Activated CD8-positive, alpha-beta memory T cell treated with anti-CD3 and anti-CD28 coated beads, Interleukin-2, amount 50 U/mL, for 1 hour (primary cell): ENCODE measurements around the gene MAMSTR.
"Not testable (repeated sequence)": the region's sequence is repeated elsewhere in the genome, so short reads cannot be mapped to it uniquely, and the experiment has no call there.

Experiments
- DNase-seq: peaks from one replicate; pipeline ENCODE4 v3.0.0-alpha.2; 2020; ENCODE audit errors: extremely low read depth

The MAMSTR gene, protein sequence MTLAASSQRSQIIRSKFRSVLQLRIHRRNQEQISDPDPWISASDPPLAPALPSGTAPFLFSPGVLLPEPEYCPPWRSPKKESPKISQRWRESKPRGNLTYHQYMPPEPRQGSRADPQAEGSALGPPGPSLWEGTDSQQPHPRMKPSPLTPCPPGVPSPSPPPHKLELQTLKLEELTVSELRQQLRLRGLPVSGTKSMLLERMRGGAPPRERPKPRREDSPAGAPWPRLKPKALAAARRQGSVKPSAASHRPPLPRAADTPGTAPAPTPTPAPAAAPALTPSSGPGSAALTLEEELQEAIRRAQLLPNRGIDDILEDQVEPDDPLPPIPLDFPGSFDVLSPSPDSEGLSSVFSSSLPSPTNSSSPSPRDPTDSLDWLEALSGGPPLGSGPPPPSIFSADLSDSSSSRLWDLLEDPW

GRCh38 chr19:48719263-48720171, at the start of gene MAMSTR:
Gene MAMSTR, minus strand, starts transcription at chr19:48719725. Its CDS starts 694 bp downstream, at chr19:48719031.
- no peak for DNase-seq

DNA sequence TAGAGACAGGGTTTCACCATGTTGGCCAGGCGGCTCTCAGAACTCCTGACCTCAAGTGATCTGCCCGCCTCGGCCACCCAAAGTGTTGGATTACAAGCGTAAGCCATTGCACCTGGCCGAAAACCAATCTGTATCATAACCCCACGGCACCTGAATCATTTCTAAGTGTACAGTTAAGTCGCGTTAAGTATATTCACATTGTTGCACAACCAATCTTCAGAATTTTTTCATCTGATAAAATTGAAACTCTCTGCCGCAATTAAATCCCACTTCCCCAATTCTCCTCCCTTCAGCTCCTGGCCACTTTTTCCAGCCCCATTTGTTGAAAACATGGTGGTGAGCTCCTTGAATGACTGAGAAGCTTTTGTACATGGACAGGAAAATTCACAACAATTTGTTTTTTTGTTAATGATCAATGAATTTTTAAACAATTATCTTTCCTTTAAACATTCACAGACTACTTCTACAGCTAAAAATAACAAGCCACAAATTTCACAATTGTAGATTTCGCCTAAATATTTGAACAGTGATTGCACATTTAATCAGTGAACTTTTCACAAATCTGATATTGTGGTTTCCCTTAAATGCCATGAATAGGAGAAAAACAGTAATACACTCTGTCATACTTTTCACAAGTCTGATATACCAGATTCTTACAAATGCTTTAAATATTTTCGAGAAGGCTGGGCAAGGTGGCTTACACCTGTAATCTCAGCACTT, 49.6 kb upstream of the MAMSTR start:
- no peak for DNase-seq

DNA sequence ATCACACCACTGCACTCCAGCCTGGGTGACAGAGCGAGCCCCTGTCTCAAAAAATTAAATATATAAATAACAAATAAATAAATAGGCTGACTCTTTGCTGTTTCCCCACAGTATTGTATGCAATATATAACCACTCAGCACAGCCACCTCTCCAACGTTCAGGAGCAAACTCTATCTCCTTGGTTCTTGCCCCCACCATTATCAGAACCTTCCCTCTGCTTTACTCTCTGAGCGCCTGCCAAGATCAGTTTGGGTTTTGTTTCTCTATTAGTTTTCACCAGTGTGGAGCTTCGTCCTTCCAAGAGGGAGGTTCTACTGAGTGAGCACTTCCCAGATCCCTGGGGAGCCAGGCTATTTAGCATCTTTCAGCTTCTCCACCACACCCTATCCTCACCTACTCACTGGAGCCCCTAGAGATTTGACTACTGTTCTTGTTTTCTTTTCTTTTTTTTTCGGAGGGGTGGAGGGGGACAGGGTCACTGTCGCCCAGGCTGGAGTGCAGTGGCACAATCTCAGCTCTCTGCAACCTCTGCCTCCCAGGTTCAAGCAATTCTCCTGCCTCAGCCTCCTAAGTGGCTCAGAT, 48.7 kb upstream of the MAMSTR start:
- DNase-seq: not testable (repeated sequence)

DNA sequence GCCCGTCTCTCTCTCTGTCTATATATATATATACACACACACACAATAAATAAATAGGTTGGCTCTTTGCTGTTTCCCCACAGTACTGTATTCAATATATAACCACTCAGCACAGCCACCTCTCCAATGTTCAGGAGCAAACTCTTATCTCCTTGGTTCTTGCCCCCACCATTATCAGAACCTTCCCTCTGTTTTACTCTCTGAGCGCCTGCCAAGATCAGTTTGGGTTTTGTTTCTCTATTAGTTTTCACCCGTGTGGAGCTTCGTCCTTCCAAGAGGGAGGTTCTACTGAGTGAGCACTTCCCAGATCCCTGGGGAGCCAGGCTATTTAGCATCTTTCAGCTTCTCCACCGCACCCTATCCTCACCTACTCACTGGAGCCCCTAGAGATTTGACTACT, 46.3 kb upstream of the MAMSTR start:
- not testable (repeated sequence) for DNase-seq

DNA sequence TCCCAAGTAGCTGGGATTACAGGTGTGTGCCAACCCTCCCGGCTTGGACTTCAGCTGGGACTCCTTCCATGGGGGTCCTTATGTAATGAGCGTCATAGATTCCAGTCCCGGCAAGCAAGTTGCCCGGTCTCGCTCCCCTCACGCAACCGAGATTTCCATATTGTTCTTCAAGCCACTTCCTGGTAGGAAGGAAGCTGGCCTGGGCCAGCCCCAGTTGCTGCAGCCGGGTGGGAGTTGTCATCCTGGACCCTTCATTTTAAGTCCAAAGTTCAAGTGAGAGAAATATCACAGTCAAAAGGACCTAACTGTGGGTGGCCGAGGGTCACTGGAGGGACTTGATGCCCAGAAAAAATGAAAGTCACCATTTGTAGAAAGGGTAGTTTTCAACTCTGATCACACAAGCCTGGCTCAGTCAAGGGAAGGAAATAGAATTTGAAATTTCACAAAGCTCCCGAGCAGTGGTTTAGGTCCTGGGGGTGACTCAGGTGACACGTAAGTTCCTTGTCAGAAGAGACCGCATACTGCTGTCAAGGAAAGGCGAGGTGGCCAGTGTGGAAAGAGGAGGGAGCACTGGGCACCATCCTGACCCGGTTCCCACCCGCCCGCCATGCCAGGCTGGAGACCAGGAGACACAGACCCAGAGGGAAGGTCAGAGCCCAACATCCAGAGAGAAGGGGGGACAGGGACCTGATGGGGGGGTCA, 41.1 kb upstream of the MAMSTR start:
- DNase-seq: no peak

- no peak for DNase-seq
These were observed 38.2 kb upstream of the MAMSTR start for GRCh38 chr19:48757741-48758144.

DNA sequence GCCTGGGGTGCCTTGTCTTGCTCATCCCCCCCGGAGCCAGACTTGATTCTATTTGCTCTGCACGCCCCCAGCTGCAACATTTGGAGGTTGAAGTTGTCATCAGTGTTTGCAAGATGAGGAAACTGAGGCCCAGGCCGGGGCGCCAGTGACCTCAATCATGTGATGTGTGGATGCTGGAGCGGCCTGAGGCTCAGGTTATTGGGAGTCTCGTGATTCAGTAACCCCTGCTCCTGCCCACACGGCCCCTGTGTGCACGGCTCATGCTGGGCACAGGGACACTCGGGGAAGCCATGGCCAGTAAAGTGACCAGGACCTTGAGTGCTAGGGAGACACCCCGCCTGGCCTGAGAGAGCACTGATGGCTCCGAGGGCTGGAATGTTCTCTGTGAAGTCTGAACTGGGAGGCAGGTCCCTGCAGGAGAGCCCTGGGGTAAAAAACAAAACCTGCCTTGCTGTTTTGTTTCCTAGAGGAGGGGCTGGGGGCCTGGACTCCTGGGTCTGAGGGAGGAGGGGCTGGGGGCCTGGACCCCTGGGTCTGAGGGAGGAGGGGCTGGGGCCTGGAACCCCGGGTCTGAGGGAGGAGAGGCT, 37.7 kb upstream of the MAMSTR start:
- no peak for DNase-seq

DNA sequence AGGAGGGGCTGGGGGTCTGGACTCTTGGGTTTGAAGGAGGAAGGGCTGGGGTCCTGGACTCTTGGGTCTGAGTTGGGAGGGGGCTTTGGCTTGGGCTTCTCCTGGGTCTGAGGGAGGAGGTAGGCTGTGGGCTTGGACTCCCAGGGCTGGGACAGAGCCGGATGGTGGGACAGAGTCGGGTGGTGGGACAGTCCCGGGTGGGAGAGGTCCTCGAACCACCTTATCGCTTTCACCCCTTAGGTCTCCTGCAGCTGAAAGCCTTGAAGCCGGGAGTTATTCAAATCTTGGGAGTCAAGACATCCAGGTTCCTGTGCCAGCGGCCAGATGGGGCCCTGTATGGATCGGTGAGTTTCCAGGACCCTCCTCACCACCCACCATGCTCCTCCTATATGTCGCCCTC, 37.2 kb upstream of the MAMSTR start:
- DNase-seq: no peak

DNA sequence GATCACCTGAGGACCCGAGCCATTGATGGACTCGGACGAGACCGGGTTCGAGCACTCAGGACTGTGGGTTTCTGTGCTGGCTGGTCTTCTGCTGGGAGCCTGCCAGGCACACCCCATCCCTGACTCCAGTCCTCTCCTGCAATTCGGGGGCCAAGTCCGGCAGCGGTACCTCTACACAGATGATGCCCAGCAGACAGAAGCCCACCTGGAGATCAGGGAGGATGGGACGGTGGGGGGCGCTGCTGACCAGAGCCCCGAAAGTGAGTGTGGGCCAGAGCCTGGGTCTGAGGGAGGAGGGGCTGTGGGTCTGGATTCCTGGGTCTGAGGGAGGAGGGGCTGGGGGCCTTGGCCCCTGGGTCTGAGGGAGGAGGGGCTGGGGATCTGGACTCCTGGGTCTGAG, 36.7 kb upstream of the MAMSTR start:
- DNase-seq: no peak

- no peak for DNase-seq
These were observed 36.3 kb upstream of the MAMSTR start for GRCh38 chr19:48755787-48756186.

GRCh38 chr19:48755084-48755641, 35.6 kb upstream of the MAMSTR start, which contains the start of gene FGF21:
Gene FGF21, plus strand, starts transcription at chr19:48755524. Its CDS starts 713 bp downstream, at chr19:48756237.
- no peak for DNase-seq

DNA sequence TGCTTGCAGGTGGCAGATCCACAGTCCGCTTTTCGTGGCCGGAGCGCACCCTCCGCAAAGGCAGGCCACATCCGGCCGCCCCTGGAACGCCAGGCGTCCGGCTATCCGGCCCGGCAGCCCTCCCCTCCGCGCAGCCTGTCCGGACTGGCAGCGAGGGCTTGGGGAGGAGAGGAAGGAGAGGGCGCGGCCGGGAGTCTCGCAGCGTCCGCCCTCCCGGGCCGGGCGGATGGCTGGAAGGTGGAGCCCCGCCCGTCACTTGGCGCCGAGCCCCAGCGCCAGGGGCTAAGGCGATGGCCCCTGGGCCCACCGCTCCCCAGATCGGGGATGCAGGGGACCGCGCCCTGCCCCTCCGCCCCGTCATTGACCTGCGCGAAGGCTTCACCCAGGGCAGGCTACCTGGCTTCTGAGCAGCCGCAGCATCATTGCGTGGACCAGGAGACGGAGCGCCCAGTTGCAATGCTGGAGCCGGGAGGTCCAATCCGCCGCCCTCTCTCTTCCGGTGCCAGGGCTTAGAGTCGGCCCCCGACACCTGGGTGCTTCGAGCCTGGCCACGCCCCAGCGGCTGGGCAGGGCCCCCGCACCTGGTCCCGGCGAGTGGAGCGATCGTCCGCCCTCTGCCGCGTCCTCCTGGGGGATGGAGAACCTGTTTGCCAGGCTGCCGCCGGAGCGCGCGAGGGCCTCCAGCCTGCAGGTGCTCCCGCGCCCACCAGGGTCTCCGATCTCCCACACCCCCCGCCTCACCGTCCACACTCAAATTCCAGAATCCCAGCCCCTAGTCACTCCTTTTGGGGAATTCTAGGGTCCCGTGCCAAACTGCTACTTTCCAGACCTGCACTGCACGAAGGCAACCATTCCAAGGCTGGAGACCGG, 33.2 kb upstream of the MAMSTR start, which contains the start of gene FUT1:
TSS of gene FUT1 (minus strand) at position 146 of the 870 bp plus-strand sequence. CDS start 1,360 bp downstream, outside the sequence.
- DNase-seq: no peak

DNA sequence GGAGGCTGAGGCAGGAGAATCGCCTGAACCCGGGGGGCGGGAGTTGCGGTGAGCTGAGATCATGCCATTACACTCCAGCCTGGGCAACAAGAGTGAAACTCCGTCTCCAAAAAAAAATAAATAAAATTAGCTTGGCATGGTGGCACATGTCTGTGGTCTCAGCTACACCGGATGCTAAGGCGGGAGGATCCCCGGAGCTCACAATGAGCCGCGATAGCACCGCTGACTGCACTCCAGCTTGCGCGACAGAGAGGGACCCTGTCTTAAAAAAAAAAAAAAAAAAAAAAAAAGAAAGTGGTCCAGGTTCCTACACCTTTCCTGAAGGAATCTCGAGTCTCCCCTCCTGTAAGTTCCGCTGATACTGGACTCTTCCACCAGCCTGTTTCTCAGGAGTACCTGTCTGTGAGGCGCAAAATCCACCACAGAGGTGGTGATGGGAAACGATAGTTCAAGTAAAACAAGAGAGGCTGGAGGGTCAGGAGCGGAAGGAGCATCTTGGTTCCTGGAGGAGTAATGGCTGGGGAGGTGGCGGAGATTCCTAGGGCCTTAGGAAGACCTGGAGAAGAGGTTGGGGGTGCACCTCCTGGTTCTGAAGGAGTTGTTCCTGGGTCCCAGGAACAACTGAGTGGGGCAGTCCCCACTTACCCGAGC, 32.4 kb upstream of the MAMSTR start:
- no peak for DNase-seq

GRCh38 chr19:48750771-48751504, 31.4 kb upstream of the MAMSTR start:
- DNase-seq: no peak

DNA sequence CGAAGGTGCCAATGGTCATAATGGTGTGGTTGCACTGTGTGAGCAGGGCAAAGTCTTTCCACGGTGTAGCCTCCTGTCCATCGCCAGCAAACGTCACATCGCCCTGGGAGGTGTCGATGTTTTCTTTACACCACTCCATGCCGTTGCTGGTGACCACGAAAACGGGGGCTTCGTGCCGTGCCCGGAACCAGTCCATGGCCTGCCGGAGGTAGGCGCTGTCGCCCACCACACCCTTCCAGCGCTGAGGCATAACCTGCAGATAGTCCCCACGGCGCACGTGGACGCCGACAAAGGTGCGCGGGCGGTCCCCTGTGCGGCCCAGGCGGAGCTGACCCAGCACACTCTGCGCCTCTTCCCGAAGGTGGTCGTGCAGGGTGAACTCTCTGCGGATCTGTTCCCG, 30.8 kb upstream of the MAMSTR start:
- DNase-seq: no peak

GRCh38 chr19:48749571-48750198, 30.2 kb upstream of the MAMSTR start:
- no peak for DNase-seq
